NCI-H1694 treated with DMSO at 0.1 percent for 48 hours (cell line): ENCODE measurements around the gene ENO2.

Experiments
- DNase-seq: peaks from one replicate; lab custom pipeline; 2025; lab: John Stamatoyannopoulos, UW

Gene ENO2

GRCh38 chr12:6912164-6912935 is 2.0 kb upstream of the ENO2 start:
- no peak for DNase-seq

- DNase-seq = no peak
Observed at GRCh38 chr12:6914947-6915788, 788 bp downstream of the ENO2 start.

- DNase-seq = no peak
Observed at GRCh38 chr12:6915789-6916285, 1.5 kb downstream of the ENO2 start.

GRCh38 chr12:6916426-6917200 is 2.2 kb downstream of the ENO2 start:
- no peak for DNase-seq

- no peak for DNase-seq
Observed at GRCh38 chr12:6917491-6918231, 3.3 kb downstream of the ENO2 start.

GRCh38 chr12:6919588-6919987 is 5.2 kb downstream of the ENO2 start:
- DNase-seq = no peak

- DNase-seq = no peak
Observed at GRCh38 chr12:6921539-6921938, 7.2 kb downstream of the ENO2 start.

- DNase-seq = no peak
Observed at GRCh38 chr12:6921996-6922946, 7.9 kb downstream of the ENO2 start.

- no peak for DNase-seq
Observed at GRCh38 chr12:6923003-6923732, 8.8 kb downstream of the ENO2 start.

GRCh38 chr12:6923851-6924250 is 9.5 kb downstream of the ENO2 start:
- DNase-seq = no peak

GRCh38 chr12:6925239-6925539 is 10.8 kb downstream of the ENO2 start:
- DNase-seq = peak; percentile 54

- DNase-seq = peak; percentile 77
Observed at GRCh38 chr12:6925540-6926279, 11.3 kb downstream of the ENO2 start.

- peak; percentile 44 for DNase-seq
Observed at GRCh38 chr12:6927379-6928021, 13.1 kb downstream of the ENO2 start, which contains the start of gene ATN1. Gene ATN1, plus strand, starts transcription at chr12:6927959. Its CDS starts 6,043 bp downstream, at chr12:6934002.

- no peak for DNase-seq
Observed at GRCh38 chr12:6928022-6928702, 13.8 kb downstream of the ENO2 start.

GRCh38 chr12:6928703-6929407 is 14.5 kb downstream of the ENO2 start:
- DNase-seq = no peak

- no peak for DNase-seq
Observed at GRCh38 chr12:6929466-6930452, 15.4 kb downstream of the ENO2 start.
